GM19438 (cell line): ENCODE results near the gene PSME4.
"Not testable (repeated sequence)": the region's sequence is repeated elsewhere in the genome, so short reads cannot be mapped to it uniquely, and the experiment has no call there.

ENCODE experiments used
- ATAC-seq: cut with Tn5 transposase; IDR thresholded peaks from one replicate; pipeline ENCODE4 v1.9.1; 2021; ENCODE audit warnings: low read depth; ENCODE audit not compliant: unreplicated experiment

PSME4 gene

DNA sequence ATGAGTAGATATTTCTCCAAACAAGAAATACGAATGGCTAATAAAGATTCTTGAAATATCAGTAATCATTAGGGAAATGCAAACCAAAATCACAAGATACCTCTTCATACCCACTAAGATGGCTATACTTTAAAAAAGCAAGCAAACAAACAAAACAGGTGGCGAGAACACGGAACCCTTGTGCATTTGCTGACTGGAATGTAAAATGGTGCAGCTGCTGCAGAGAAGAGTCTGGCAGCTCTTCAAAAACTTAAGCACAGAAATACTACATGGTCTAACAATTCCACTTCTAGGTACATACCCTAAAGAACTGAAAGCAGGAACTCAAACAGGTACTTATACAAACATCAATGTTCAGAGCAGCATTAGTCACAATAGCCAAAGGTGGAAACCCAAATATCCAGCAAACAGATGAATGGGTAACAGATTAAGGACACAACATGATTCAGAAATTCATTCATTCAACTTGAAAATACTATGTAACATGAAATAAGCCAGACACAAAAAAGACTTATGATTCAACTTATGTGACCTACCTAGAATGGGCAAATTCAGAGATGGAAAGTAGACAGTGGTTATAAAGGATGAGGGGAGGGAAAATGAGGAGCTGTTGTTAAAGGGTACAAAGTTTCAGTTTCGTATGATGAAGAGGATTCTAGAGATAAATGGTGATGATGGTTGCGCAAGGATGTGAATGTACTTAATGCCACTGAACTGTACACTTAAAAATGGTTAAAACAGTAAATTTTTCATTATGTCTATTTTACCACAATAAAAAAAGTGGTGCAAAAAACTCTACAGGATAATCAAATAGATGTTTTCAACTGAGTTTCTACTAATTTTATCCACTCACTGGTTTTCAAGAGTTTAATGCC, 84.2 kb downstream of the PSME4 start:
- no peak for ATAC-seq

DNA sequence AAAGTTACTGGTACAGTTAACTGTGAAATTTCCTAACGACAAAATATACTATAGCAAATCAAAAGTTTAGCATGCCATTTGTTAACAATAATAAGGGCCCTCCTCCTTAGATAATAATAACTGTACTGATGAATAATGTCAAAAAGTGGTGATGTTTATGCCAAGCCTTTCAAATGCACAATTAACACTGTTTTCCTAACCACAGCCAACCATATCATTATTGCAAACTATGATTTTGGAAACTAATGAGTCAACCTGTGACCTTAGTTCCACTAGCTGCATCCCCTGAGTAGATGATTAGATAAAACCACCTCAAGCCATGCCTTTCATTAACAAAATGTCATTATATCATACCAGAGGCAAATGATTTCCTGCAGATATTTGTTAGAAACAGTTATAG, 85.9 kb downstream of the PSME4 start:
- no peak for ATAC-seq

DNA sequence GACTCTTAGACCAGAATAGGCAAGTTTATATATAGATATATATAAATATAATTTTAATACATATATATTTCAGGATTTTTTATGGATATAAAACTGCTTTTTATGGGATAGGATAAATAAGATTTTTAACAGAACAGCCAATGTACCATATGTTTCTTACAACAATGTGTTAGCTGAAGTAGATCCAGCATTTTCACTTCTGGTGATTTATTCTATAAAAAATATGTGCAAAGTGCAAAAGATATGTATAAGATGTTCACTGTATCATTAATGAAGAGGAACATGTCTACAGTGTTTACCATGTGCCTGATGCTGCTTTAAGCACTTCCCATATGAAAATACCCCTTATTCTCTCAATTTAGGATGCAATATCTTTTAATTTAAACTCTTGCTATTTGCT, 88.8 kb downstream of the PSME4 start:
- no peak for ATAC-seq

DNA sequence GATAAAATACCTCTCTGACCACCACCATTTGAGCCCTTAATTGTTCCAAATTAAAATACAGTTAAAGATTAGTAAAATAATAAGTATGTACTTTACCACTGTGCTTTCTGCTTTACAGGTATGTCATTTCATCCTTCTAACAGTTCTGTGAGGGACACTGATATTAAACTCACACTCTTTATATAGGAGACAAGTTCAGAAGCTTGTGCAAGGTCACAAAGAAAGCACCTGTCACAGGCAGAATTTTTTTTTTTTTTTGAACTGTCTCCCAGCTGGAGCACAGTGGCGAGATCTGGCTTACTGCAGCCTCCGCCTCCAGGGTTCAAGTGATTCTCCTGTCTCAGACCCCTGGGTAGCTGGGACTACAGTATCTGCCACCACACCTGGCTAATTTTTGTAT, 89.4 kb downstream of the PSME4 start:
- ATAC-seq: no peak

DNA sequence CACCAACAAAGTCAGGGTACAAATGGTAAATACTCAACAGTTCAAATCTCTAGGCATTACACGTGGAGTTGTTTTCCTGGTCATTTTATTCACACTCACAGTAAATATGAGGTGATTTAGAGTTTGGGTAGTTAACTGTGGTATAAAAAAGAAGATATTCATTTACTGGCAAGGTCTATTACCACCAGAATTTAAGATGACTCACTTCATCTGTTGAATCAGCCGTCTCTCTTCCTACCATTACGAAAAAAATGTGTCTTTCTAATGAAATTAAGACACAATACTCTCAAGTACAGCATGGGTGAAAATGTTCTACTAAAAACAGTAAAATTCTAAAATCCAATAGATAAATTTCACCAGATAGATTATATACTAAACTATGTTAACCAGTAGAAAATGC, 90.0 kb downstream of the PSME4 start:
- ATAC-seq: no peak

DNA sequence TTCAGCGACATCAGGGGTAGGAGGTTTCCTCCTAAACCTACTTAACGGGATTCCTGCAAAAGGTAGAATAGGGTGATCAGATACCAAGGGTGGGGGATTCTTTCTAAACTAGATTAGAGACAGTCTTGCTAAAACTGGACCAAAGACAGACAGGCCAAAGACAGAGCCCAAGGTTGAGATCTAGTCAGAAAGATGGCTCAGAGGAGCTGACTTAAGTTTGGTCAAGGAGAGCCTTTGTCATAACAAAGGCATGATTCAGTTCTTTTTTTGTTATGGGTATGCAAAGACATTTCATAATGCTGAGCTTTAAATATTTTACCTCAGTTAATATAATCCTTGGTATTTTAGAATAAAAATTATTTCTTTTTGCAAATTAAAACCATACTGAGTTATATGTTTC, 93.2 kb downstream of the PSME4 start:
- ATAC-seq: no peak

DNA sequence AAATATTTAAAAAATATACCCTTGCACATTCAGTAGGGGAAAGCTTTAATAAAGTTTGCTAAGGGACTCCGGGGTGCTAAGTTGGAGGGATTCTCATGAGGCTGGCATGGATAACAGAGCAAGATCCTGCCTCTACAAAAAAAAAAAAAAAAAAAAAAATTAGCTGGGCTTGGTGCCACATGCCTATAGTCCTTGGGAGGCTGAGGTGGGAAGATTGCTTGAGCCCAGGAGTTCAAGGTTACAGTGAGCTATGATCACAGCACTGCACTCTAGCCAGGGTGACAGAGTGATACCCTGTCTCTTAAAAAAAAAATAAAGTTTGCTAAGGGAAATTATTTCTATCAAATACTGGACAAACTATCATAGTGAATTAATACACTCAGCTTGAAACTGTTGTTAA, 93.7 kb downstream of the PSME4 start:
- no peak for ATAC-seq

DNA sequence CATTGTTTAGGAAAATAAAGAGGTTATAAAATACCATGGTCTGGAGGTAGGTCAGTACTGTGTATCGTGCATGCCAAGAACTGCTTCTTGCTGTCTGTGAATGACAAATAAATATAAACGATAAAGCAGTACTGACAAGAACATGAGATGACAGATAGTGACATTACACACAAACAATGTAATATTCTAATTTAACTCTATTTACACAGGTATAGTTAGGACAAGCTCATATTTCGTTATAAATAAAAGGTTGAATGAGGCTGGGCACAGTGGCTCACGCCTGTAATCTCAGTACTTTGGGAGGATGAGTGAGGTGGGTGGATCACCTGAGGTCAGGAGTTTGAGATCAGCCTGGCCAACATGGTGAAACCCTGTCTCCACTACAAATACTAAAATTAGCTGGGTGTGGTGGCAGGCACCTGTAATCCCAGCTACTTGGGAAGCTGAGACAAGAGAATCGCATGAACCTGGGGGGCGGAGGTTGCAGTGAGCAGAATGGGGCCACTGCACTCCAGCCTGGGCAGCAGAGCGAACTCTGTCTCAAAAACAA, 96.3 kb downstream of the PSME4 start:
- no peak for ATAC-seq

DNA sequence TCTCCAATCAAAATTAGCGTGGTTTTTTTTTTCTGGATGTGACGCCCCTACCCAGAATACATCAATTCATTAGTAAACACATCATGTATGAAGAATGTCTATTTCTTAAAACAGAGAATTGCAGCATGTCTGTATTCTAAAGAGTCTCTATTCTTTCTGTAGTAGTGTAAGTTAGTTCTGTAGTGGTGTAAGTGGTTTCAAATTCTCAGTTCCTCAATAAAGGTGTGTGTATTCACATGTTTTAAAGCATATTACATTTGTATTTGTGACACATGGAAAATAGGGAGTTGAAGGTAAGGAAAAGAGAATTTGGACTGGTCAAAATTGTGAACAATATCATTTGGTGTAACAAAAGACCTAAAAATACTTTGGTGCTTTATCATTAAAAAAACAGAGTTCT, 103.0 kb downstream of the PSME4 start:
- no peak for ATAC-seq

DNA sequence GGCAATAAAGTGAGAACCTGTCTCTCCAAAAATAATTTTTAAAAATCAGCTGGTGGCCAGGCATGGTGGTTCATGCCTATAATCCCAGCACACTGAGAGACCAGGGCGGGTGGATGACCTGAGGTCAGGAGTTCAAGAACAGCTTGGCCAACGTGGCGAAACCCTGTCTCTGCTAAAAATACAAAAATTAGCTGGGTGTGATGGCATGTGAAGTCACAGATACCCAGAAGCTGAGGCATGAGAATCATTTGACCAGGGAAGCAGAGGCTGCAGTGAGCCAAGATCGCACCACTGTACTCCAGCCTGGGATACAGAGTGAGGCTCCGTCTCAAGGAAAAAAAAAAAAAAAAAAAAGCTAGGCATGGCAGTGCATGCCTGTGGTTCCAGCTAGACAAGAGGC, 103.6 kb downstream of the PSME4 start:
- ATAC-seq: no peak

DNA sequence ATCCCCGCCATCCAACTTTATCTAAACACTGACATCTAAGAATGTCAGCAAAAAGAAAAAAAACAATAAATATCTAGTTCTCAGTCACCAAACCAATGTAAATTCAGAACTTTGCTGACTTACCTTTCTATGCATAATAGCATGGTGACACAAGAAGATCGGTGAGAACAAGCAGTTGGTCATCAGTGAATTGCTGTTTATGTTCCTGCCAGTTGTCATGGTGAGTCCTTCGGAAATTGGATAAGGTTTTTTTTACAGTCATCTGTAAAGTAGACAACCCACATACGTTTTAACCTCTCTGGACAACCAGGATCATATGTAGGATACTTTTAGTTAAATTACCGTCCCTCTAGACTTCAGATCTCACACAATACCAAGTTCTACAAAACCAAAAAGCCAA, 104.8 kb downstream of the PSME4 start:
- ATAC-seq: no peak

DNA sequence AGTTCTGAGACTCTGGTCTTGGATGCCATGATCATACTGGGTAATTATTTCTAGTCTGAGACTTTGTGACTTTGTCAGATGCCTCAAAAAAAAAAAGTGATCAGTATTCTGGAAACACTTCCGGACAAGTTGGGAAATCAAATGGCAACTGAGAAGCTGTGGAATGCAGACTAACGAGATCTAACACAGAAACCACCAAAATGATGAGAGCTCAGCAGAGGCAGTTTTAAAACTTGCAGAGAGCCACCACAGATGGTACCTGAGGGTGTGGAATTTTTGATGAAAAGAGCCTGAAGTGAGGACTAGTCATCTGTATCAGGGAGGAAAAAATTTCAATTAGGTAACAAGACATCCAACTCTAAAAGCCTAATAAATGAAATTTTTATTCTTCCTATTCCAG, 105.5 kb downstream of the PSME4 start:
- no peak for ATAC-seq

DNA sequence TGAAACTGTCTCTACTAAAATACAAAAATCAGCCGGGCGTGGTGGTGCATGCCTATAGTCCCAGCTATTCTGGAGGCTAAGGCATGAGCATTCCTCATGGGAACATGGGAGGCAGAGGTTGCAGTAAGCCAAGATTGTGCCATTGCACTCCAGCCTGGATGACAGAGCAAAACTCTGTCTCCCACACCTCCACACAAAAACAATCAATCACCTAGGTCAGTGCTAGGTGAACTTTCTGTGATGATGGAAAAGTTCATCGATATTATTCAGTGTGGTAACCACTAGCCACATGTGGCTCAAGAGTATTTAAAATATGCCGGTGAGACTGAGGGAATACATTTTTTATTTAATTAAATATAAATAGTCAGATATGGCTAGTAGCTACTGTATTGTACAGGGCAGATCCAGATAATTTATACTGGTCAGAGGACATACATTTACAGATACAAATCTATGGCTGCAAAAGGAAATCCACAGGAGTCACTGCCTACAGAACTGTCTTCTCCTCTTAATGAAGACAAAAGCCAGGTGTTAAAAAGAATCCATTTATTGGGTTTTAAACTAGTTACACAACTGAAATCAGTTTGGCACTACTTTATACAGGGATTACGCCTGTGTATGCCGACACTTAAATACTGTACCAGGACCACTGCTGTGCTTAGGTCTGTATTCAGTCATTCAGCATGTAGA, 107.1 kb downstream of the PSME4 start:
- no peak for ATAC-seq

DNA sequence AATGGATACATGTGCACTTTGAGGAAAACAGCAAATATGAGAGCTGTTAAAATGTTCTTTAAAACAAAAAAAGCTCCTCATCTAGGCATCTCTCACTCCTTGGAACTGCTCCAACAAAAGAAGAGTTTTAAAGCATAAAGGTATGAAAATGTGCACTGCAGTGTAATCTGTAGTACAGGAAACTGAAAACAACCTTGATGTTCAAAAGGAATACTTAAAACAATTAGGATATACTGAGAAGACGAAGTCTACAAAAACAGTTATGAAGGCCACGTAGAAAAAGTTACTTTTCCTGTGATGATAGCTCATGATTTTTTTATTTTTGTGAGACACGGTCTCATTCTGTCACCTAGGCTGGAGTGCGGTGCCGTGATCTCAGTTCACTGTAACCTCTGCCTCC, 109.0 kb downstream of the PSME4 start:
- no peak for ATAC-seq

DNA sequence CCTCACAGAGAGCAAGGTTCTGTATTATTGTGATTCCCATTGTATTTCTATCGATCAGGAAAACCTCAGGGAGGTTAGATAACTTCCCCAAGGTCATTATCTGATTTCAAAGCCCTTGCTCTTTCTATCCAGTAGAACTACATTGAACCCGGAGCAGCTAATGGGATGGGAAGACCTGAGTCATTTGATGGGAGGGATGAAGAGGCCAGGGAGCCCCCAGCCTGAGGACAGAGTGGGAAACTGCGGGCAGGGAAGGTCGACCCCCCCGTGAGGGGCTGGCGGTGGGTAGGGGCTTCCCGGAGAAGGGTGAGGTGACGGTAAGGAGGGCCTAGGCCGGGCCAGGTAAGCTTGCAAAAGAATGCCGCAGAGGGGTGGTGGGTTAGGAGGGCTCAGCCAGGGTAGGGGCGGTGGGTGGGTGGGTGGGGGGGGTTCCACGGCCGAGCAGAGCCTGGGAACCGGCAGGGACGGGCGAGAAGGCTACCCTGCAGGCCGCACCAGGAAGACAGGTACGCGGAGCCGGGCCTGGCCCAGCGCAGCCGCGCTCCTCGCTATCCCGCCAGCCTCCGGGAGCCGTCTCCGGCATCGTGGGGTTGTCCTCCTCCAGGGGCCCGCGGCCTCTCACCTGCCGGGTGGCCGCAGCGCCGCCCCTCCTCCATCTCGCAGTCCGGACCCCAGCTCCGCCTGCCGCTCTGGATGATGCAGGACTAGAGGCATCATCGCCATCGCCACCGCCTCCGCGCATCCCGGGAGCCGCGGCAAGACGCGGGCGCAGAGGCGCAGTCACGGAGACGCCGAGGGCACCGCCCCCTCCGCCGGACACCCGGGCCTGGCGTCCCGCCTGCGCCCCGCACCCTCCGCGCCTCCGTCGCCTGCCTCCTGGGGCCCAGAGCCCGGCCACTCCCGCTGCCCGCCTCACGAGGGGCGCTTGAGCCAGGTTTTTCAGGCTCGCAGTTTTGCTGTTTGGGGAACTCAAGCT, 111.3 kb downstream of the PSME4 start, which contains the start of gene GPR75:
Gene GPR75 (minus strand): TSS at position 762 of the 976 bp plus-strand sequence. CDS start 5,211 bp downstream, outside the sequence.
- no peak for ATAC-seq

DNA sequence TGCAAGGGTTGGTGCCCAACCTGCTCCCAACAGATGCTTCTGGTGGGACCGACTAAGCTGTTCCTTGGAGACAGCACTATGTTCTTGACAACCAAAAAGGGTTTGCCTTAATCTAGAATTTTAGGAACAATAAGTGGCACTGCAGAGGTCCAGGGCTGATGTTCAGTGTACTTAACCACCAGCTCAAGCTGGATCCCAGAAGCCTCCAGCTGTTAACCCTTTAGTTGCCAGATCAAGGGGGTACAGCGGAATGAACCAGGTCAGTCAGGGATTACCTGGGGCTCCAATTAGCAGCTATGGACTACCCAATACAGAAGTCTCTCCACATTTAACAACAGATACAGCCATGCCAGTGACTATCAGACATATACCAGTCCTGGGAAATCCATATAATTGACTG, 114.5 kb downstream of the PSME4 start:
- no peak for ATAC-seq

DNA sequence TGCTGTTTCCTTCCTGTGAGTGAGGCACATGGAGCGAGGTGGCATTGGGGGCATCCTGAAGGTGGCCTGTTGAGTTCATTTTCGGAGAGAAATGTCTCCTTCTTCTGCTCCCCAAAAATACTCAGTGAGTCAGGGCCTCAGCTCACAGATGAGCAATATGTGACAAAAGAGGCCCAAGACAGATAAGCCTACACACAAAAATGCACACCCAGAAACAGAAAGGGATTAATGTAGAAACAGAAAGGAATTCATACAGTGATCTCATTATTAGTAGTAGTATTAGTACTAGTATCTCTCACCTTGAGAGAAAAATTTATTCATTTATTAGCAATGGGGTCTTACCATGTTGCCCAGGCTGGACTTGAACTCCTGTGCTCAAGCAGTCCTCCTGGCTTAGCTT, 116.1 kb downstream of the PSME4 start:
- ATAC-seq: no peak

DNA sequence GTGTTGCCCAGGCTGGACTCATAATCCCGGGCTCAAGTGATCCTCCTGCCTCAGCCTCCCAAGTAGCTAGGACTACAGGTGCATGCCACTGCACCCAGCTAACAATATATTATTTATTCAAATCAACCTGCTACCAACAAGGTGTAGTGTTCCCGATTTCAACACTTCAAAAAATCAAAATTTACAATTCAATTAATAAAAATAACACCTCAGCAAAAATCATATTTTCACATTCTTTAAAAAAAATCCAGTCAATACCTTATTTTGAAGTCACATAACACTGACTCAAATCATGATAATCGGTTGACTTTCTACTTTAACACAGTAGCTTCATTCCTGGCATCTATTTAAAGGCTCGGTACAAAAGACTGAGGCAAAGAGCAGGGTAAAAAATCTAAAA, 118.3 kb downstream of the PSME4 start:
- ATAC-seq: no peak

DNA sequence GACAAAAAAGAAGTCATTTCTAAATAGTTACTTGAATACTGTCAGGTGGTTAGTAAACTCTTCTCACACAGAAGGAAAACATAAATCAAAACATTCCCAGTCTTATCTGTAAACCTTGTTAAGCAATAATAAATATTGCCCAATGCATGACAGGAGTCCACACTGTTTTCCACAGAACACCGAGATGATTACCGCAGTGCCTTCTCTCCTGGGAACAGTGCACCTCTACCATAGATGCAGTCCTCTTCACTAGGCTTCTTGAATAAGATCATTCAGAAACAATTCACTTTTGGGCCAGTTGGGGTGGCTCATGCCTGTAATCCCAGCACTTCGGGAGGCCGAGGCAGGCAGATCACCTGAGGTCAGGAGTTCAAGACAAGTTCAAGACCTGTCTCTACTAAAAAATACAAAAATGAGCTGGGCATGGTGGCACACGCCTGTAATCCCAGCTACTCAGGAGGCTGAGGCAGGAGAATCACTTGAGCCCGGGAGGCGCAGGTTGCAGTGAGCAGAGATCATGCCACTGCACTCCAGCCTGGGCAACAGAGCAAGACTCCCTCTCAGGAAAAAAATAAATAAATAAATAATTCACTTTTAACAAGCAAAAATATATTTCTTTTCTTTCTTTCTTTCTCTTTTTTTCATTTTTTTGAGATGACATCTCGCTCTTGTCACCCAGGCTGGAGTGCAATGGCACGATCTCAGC, 119.6 kb downstream of the PSME4 start:
- ATAC-seq: not testable (repeated sequence)

DNA sequence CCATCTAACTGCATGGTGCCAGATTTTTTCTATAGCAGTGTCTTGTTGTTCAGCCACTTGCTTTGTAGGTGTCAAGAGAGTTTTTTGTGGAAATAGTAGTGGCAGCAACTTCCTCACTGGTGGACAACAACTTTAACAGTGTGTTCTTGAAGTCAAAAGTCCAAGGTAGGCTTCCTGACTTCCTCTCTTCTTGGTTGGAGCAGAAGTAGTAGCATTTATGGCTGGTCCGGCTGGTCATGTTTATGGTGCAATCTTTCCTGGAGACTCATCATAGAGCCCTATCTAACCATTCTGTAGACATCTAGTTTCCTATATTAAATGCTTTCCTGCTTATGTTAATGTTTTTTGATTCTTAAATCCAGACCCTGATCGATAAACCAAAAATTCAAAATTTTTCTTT, 122.7 kb downstream of the PSME4 start:
- no peak for ATAC-seq
